ENCODE data around the gene GTF2IRD2.
"Not testable (repeated sequence)": the region's sequence is repeated elsewhere in the genome, so short reads cannot be mapped to it uniquely, and the experiment has no call there.

The GTF2IRD2 gene

DNA sequence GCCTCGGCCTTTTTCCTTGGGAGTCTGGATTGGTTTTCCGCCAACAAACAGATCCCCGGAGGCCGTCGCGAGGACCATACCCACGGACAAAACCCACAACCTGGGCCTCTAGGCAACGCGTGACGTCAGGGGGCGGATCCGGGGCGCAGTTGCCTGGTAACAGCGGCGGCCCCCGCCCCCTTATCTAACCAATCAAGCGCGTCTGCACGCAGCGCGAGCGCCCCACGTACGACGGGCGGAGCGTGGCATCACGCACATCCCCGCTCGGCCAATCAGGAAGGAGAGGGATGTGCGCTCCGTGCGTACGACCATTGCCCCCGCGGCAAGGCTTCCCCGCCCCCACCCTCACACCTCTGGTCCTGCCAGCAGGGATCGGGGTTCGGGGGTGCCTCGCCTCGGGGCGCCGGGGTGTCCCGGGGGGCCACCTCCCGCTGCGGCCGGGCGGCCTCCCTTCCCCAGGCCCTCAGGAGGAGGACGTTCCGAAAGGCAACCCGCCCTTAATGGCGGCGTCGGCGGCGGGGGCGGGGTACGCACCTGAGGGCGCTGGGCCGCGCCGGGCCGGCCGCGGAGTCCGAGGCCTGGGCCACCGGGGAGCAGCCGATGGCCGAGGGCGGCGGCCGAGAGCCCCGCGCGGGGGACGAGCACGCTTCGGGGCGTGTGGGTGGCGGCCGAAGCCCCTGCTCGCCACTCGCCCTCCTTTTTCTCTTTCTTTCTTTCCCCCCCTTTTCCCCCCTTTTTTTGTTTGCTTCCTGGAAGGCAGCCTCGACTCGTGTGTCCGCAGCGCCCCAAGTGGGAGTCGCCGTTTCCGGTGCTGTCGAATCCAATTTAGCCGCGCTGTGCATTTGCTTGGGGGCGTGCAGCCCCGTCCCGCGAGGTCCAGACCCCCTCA, at the start of gene GTF2IRD2:
Gene GTF2IRD2 (minus strand): TSS at position 773 of the 889 bp plus-strand sequence. CDS start 15,227 bp downstream, outside the sequence.
- DNase-seq, result not testable (repeated sequence)

DNA sequence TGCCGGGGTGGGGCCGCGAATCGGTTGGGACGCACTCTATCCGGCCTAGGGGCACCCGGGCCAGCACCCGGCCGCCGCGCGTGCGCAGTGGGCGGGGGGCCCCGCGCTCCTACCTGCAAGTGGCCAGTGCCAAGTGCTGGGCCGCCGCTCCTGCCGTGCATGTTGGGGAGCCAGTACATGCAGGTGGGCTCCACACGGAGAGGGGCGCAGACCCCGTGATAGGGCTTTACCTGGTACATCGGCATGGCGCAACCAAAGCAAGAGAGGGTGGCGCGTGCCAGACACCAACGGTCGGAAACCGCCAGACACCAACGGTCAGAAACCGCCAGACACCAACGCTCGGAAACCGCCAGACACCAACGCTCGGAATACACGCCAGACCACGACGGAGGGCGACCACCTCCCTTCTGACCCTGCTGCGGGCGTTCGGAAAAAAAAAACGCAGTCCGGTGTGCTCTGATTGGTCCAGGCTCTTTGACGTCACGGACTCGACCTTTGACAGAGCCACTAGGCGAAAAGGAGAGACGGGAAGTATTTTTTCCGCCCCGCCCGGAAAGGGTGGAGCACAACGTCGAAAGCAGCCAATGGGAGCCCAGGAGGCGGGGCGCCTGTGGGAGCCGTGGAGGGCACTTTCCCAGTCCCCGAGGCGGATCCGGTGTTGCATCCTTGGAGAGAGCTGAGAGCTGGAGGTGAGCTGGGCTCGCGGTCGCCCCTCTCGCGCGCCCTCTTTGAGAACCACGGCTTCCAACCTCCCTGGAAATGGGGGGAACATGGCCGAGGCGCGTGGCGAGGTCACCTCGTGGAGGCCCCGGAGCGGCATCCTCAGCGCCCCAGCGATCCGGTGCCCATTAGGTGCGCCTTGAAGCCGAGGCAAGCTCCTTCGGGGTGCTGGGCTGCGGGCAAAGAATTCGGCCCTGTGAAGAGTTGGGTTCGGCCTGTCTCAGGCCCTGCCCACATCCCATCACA, 39.0 kb upstream of the GTF2IRD2 start:
- peak; percentile 74 for DNase-seq

DNA sequence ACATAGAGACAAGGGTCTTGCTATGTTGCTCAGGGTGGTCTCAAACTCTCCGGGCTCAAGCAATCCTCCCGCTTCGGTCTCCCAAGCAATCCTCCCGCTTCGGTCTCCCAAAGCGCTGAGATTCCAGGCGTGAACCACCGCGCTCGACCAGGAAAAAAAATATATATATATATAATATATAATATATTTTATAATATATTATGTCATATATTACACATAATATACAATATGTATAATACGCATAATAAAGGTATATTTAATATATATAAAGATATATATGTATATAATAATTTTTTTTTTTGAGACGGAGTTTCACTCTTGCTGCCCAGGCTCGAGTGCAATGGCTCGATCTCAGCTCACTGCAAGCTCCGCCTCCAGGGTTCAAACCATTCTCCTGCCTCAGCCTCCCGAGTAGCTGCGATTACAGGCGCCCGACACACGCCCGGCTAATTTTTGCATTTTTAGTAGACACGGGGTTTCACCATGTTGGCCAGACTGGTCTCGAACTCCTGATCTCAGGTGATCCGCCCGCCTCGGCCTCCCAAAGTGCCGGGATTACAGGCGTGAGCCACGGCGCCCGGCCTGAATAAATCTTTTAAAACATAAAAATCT, 38.2 kb upstream of the GTF2IRD2 start:
- DNase-seq, result not testable (repeated sequence)

DNA sequence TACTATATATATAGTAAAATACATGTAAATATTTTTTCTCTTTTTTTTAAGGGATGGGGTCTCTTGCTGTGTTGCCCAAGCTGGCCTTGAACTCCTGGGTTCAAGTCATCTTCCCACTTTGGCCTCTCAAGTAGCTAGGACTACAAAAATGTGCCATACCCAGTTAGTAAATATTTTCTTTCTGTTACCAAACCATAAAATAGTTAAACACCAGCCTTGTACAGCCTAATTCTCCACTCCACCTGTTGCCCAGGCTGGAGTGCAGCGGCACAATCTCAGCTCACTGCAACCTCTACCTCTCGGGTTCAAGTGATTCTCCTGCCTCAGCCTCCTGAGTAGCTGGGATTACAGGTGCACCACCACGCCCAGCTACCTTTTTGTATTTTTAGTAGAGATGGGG, 33.9 kb upstream of the GTF2IRD2 start:
- DNase-seq, result not testable (repeated sequence)

DNA sequence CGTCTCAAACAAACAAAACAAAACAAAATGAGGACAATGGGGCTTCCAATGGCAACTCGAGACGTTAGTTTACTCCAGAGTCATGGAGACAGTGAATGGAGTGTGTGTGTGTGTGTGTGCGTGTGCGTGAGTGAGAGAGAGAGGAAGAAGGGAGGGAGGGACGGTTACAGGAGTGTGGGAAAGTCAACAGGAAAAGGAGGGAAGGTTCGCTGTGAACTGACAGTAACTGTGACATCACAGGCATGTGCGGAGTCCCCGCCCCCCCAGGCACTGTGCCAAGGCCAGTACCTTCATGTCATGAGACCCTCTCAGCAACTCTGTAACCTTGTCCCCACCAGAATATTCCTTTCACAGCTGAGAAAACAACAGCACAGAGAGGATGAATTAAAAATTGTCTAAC, 30.7 kb upstream of the GTF2IRD2 start:
- not testable (repeated sequence) for DNase-seq

DNA sequence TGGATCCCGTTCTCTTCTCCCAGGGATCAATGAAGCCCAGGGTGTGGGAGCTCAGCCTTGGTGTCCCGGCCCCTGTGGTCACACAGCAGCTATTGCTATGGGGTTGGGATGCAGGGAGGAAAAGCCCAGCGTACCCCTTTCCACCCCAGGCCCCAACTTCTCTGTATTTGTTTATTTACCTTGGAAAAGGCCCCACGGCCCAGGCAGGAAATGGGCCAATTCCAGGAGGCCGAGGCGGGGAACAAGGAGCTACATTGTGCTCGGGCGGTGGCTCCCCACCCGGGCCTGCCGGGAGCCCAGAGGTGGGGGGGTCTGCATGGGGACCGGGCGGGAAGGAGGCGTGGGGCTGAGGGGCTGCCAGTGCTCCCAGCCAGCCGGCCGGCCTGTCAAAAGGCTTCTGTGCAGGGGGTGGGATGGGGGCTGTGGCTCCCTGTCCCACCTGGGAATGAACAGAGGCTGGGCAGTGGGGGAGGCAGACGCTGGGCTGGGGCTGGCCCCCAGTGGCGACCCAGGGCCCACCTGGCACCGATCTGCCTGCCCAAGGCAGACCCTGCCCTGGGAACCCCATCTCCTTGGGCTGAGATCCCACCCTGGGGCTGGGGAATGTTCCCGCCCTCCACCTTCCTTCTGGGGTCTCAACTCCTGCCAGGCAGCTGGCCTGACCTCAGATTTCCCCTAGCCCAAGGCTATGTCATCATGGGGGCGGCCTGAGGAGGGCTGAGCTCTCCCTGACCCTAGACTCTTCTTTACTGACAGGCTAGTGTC, 23.5 kb upstream of the GTF2IRD2 start:
- DNase-seq, result not testable (repeated sequence)

DNA sequence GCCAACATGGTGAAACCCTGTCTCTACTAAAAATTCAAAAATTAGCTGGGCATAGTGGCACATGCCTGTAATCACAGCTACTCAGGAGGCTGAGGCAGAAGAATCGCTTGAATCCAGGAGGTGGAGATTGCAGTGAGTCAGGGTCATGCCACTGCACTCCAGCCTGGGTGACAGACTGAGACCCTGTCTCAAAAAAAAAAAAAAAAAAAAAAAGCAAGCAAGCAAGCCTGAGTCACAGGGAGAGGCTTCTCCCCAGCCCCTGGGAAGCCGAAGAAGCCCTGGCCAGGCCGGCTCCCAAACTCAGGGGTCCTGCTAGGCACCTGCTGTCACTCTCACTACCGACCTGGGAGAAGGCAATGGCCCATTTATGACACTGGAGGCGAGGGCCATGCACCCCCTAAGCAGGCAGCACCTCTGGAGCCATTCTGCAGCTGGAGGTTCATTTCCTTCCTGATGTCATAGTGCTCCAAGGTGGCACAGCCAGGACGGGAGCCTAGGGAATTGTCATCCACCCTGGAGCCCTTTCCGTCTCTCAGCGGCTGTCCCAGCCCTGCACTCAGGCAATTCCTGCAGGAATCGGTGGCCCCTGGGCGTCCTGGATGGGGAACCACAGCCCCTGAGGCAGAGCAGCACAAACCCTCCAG, 22.8 kb upstream of the GTF2IRD2 start:
- not testable (repeated sequence) for DNase-seq

DNA sequence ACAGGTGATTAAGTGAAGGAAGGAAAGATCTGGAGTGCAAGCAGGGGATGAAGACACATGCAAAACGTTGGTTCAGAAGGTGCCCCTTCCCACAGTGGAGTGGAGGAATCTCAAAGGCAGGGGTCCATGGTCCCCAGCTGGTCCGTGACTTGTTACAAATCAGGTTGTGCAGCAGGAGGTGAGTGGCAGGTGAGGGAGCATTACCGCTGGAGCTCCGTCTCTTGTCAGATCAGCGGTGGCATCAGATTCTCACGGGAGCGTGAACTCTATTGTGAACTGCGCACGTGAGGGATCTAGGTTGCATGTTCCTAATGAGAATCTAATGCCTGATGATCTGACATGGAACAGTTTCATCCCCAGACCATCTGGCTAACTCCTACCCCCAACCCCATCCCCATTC, 21.1 kb upstream of the GTF2IRD2 start:
- DNase-seq, result not testable (repeated sequence)

DNA sequence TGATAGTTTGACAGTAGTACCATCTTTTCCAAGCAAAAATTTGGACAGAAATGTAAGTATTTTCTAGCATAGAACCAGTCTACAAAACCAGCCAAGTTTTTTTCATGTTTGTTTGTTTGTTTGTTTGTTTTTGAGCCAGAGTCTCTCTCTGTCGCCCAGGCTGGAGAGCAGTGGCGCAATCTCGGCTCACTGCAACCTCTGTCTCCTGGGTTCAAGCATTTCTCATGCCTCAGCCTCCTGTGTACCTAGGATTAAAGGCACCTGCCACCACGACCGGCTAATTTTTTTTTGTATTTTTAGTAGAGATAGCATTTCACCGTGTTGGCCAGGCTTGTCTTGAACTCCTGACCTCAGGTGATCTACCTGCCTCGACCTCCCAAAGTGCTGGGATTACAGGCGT, 14.4 kb upstream of the GTF2IRD2 start:
- not testable (repeated sequence) for DNase-seq

DNA sequence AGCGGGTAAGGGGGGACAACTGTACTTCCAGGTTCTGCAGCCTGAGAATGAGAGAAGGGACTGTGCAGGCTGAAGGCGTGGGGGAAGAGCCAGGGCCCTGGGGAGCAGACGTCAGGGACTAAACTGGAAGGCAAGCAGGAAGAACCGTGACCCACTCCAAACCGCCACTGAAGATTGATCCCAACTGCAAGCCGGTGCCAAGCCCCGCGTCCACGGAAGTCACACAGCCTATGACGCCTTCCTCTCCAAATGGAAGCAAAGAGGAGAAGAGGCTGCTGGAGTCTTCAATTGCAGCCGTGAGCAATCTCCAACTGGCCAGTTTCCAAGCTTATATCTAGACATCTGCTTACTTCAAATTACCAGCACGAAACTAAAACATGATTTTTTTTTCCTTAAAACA, 1.6 kb downstream of the GTF2IRD2 start:
- DNase-seq, result not testable (repeated sequence)

DNA sequence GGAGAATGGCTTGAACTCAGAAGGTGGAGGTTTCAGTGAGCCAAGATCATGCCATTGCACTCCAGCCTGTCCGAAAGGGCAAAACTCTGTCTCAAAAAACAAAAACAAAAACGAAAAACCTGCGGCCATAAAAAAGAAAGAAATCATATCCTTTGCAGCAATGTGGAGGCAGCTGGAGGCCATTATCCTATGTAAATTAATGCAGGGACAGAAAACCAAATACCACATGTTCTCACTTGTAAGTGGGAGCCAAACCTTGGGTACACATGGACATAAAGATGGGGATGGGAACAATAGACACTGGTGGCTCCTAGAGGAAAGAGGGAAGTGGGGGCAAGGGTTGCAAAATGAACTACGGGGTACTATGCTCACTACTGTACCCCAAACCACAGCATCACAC, 21.0 kb downstream of the GTF2IRD2 start:
- not testable (repeated sequence) for DNase-seq

DNA sequence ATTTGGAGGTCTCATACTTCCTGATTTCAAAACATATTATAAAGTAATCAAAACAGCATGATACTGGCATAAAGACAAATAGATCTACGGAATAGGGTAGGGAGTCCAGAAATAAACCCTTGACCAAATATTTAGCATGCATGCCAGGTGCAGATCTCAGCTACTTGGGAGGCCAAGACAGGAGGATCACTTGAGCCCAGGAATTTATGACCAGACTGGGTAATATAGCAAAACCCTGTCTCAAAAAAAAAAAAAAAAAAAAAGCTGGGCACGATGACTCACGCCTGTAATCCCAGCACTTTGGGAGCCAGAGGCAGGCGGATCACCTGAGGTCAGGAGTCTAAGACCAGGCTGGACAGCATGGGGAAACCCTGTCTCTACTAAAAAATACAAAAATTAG, 21.4 kb downstream of the GTF2IRD2 start:
- not testable (repeated sequence) for DNase-seq

DNA sequence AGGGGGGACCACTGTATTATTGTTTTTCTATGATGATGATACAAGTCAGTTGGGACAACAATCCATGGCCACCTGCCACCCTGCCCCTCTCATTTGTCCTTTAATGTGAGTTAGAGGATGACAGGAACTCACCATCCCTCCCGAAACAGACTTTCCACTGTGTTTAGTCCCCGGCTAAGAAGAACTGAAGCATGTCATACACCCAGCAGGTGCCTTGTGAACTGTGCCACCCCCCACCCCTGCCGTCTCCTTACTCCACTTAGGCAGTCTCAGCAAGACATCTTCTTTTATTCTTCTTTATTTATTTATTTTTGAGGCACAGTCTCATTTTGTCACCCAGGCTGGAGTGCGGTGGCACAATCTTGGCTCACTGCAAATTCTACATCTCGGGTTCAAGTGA, 30.1 kb downstream of the GTF2IRD2 start:
- DNase-seq, result not testable (repeated sequence)

DNA sequence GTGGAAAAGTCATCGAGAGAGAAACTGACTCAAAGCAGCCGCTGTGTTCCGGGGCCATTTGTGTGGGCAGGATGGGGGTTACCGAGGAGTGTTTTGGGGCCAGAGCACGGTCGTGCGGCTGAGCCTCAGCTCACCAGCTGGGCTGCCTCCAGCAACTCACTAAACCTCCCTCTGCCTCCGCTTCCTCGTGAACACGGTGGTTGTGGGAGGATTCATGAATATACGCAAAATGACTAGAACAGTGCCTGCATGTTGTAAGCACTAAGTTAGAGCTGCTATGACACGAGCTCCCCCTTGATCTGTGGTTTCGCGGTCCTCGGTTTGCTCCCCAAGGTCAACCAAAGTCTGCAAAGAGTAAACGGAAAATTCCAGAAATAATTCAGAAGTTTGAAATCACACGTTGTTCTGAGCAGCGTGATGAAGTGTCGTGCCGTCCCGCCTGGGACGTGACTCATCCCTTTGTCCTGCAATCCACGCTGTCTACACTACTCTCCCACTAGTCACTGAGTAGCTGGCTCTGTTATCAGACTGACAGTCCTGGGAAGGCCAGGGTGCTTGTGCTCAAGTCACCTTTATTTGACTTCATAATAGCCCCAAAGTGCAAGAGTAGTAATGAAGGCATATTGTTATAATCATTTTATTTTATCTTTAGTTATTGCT, 31.1 kb downstream of the GTF2IRD2 start:
- DNase-seq, result not testable (repeated sequence)

DNA sequence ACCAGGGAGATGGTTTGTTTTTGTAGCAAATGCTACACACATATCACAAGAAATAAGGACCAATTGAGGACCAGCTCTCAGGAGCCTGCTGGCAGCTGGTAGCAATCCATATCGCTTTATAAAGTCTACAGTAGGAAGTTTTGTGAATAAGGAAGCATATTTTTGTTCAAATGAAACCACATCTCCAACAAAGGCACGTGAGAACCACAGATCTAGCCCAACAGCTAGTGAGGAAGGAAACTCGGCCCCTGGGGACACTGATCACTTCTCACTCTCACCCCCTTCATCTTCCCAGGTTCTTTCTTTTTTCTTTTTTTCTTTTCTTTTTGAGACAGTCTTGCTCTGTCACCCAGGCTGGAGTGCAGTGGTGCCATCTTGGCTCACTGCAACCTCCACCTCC, 35.5 kb downstream of the GTF2IRD2 start:
- not testable (repeated sequence) for DNase-seq

DNA sequence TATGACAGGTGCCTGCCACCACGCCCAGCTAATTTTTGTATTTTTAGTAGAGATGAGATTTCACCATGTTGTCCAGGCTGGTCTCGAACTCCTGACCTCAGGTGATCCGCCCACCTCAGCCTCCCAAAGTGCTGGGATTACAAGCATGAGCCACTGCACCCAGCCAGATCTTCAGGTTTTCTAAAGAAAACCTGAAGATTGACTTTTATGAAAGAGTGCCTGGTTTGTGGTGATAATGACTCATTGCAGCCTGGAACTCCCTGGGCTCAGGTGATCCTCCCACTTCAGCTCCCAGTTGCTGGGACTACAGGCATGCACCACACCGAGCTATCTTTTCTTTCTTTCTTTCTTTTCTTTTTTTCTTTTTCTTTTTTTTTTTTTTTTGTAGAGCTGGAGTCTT, 52.8 kb downstream of the GTF2IRD2 start:
- DNase-seq, result not testable (repeated sequence)

DNA sequence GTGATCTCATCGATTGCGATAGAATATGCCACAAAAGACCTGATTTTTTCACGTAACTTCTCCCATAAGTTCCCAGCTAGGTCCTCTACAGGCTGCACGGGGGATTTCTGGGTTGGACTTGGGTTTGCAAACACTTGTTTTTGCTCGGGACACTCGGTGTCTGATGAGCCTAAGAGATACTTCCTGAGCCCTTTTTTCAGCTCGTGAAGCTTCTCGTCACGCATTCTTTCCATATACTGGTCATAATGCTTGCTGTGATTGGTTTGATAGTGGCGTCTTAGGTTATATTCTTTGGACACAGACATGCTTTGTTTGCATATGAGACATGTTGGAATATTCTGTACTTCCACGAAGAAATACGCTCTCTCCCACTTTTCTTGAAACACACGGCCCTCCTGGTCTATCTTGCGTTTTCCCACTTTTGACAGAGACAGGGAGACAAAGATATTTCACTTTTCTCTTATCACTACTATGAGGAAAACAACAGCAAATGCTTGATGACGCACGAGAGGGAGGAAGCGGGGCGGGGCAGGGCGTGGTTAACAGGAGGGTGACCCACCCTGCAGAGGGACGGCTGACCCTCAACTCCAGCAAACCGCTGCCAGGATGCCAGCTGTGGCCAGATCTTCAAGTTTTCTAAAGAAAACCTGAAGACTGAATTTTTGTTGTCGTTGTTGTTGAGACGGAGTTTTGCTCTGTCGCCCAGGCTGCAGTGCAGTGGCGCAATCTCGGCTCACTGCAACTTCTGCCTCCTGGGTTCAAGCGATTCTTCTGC, 53.4 kb downstream of the GTF2IRD2 start:
- not testable (repeated sequence) for DNase-seq

DNA sequence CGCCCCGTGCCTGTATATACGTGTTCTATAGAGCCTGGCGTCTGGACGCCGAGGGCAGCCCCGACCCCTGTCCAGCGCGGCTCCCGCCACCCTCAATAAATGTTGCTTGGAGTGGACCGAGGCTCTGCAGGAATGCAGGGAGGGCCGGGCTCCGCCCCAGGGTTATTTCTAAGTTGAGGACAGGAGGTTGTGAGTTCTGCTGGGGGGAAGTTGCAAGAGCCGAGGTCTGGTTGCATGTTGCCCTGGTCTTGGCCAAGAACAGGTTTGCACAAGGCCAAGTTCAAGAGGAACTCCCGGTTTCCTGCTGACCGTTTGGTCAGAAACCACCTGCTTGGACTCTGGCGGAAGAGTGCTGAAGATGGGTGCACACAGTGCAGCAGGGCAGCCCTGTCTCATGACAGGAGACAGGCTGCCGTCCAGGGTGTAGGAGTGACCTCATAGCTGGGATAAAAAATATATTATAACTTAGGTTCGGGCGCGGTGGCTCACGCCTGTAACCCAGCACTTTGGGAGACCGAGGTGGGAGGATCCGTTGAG, 62.1 kb downstream of the GTF2IRD2 start:
- not testable (repeated sequence) for DNase-seq

DNA sequence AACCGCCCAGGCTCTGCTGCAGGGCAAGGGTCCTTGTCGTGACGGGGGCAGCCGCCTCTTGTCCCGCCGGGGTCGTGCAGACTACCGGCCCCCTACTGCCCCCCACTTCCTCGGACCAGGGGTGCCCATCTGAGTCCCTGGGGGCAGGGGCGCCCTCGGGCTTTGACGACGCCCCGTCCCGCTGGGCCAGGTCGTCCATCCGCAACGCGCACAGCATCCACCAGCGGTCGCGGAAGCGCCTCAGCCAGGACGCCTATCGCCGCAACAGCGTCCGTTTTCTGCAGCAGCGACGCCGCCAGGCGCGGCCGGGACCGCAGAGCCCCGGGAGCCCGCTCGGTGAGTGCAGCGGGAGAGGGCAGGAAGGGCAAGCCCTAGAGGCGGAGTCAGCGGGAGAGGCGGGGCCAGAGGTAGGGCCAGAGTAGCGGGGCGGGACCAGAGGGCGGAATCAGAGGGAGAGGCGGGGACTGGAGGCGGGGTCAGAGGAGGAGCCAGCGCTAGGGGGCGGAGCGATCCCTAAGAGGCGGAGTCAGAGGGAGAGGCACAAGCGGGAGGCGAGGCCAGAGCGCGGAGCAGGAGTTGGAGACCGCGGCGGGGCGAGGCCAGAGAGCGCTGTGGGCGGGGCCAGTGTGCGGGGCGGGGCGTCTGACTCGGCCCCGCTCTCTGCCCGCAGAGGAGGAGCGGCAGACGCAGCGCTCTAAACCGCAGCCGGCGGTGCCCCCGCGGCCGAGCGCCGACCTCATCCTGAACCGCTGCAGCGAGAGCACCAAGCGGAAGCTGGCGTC, 62.8 kb downstream of the GTF2IRD2 start:
- DNase-seq, result peak; percentile 94
